UCSD-AML1 (cell line): ENCODE measurements around the gene KRTAP10-7.
A peak's percentile ranks its signal among the peaks of the same experiment; 100 is the strongest.
"Not testable (repeated sequence)": the region's sequence is repeated elsewhere in the genome, so short reads cannot be mapped to it uniquely, and the experiment has no call there.

Experiments used
- DNase-seq: peaks from one replicate; lab custom pipeline; 2025; ENCODE audit not compliant: unreplicated experiment; lab: John Stamatoyannopoulos, UW

KRTAP10-7 gene

GRCh38 chr21:44589586-44590305 is 10.7 kb upstream of the KRTAP10-7 start:
- DNase-seq = no peak

- DNase-seq = no peak
These were observed 10.1 kb upstream of the KRTAP10-7 start for GRCh38 chr21:44590311-44590721.

GRCh38 chr21:44590897-44591800 is 9.2 kb upstream of the KRTAP10-7 start:
- DNase-seq = not testable (repeated sequence)

GRCh38 chr21:44591801-44592130 is 8.6 kb upstream of the KRTAP10-7 start:
- DNase-seq = not testable (repeated sequence)

- DNase-seq = no peak
These were observed 7.7 kb upstream of the KRTAP10-7 start, which contains the start of gene KRTAP10-6 for GRCh38 chr21:44592446-44593311. Gene KRTAP10-6, minus strand, starts transcription at chr21:44592505. Its CDS starts 21 bp downstream, at chr21:44592484.

GRCh38 chr21:44593598-44594405 is 6.6 kb upstream of the KRTAP10-7 start:
- peak; percentile 38 for DNase-seq

- DNase-seq = peak; percentile 29
These were observed 5.9 kb upstream of the KRTAP10-7 start for GRCh38 chr21:44594406-44594916.

GRCh38 chr21:44595524-44595923 is 4.9 kb upstream of the KRTAP10-7 start:
- DNase-seq = no peak

GRCh38 chr21:44596068-44596725 is 4.2 kb upstream of the KRTAP10-7 start:
- no peak for DNase-seq

GRCh38 chr21:44598061-44598460 is 2.3 kb upstream of the KRTAP10-7 start:
- DNase-seq = no peak

- DNase-seq = no peak
These were observed 950 bp upstream of the KRTAP10-7 start for GRCh38 chr21:44599264-44600029.

- not testable (repeated sequence) for DNase-seq
These were observed 694 bp downstream of the KRTAP10-7 start for GRCh38 chr21:44601091-44601490.

GRCh38 chr21:44601596-44602462 is 1.4 kb downstream of the KRTAP10-7 start:
- DNase-seq = no peak

GRCh38 chr21:44602463-44602850 is 2.1 kb downstream of the KRTAP10-7 start:
- no peak for DNase-seq

GRCh38 chr21:44603109-44603875 is 2.9 kb downstream of the KRTAP10-7 start:
- no peak for DNase-seq

- DNase-seq = no peak
These were observed 3.5 kb downstream of the KRTAP10-7 start for GRCh38 chr21:44603911-44604310.

GRCh38 chr21:44606495-44606894 is 6.1 kb downstream of the KRTAP10-7 start:
- no peak for DNase-seq
